Osteocyte (in vitro differentiated cells): Measurements from ENCODE around the gene CACNA2D3. TPM values are rescaled to one million over a fixed set of nuclear protein-coding genes. Genes with fewer than 3 reads are reported as not detected.

Source experiments
- DNase-seq: peaks from one replicate; pipeline ENCODE4 v3.0.0; 2021; ENCODE audit warnings: mixed read lengths; ENCODE audit not compliant: unreplicated experiment; ENCODE audit errors: extremely low spot score
- H3K27ac Mint-ChIP-seq: one replicate; pipeline ENCODE4 v1.8.0; 2021; ENCODE audit warnings: mild to moderate bottlenecking, mixed read lengths; ENCODE audit not compliant: unreplicated experiment
- H3K27me3 Mint-ChIP-seq: one replicate; pipeline ENCODE4 v1.8.0; 2021; ENCODE audit warnings: mixed read lengths; ENCODE audit not compliant: unreplicated experiment
- H3K36me3 Mint-ChIP-seq: one replicate; pipeline ENCODE4 v1.8.0; 2021; ENCODE audit warnings: mixed read lengths; ENCODE audit not compliant: unreplicated experiment
- H3K4me1 Mint-ChIP-seq: one replicate; pipeline ENCODE4 v1.8.0; 2021; ENCODE audit warnings: mixed read lengths; ENCODE audit not compliant: unreplicated experiment
- H3K4me3 Mint-ChIP-seq: one replicate; pipeline ENCODE4 v1.8.0; 2021; ENCODE audit warnings: mild to moderate bottlenecking, moderate library complexity, mixed read lengths; ENCODE audit not compliant: unreplicated experiment
- H3K9me3 Mint-ChIP-seq: one replicate; pipeline ENCODE4 v1.8.0; 2021; ENCODE audit warnings: mixed read lengths; ENCODE audit not compliant: unreplicated experiment
- CTCF ChIP-seq: fragments of 200-600 bp; sonication (generic); IDR thresholded peaks from 2 replicates; pipeline ENCODE4 v1.5.0; 2021; ENCODE audit warnings: antibody characterized with exemption, mild to moderate bottlenecking, moderate library complexity
- total RNA-seq: library from RNA; stranded (reverse); gene quantifications from 2 replicates; pipeline ENCODE4 v1.2.1, GENCODE V29; 2021

CACNA2D3 gene
- total RNA-seq, 1 donor from 2014 or later: 0.46 TPM

- Mint-ChIP-seq H3K36me3 (no peaks in the 10 kb centered on the region), H3K4me3 (no peak overlapping the region), H3K27me3 (no peaks in the 10 kb centered on the region), H3K9me3 (peaks cover 4% of the 10 kb centered on the region), H3K4me1 (no peaks in the 10 kb centered on the region), H3K27ac (no peak overlapping the region)
- no peak for TF ChIP-seq CTCF
- DNase-seq: no peak
Measured at GRCh38 chr3:54408328-54408727, 286.0 kb downstream of the CACNA2D3 start.

GRCh38 chr3:54421943-54422342, 299.6 kb downstream of the CACNA2D3 start:
- no peaks in the 10 kb centered on the region for H3K36me3 Mint-ChIP-seq
- no peak for DNase-seq
- H3K4me3 Mint-ChIP-seq: no peak overlapping the region
- TF ChIP-seq CTCF: no peak
- no peak overlapping the region for H3K27ac Mint-ChIP-seq
- no peaks in the 10 kb centered on the region for H3K4me1 Mint-ChIP-seq
- no peaks in the 10 kb centered on the region for H3K27me3 Mint-ChIP-seq
- no peaks in the 10 kb centered on the region for H3K9me3 Mint-ChIP-seq

DNA sequence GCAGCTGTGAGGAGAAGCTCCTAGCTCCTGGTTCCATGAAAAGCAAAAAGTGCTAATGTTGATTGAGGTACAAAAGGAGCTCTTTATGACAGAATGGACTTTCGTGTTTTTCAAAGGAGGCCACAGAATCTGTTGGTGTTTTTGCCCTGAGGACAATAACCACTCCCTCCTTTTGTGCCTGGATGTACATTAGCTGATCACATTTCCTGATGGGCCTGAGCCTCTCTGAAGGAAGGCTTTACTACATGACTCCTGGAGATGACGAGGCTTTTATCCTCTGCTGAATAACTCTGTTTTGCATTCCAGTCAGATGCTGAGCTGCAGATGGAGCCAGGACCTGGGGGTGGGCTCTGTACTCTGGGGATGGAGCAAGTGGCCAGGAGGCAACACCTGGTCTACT, 301.9 kb downstream of the CACNA2D3 start:
- Mint-ChIP-seq H3K4me3 (no peak overlapping the region), H3K27ac (no peak overlapping the region), H3K27me3 (no peaks in the 10 kb centered on the region), H3K36me3 (no peaks in the 10 kb centered on the region), H3K9me3 (no peaks in the 10 kb centered on the region), H3K4me1 (peaks cover 3% of the 10 kb centered on the region)
- no peak for DNase-seq
- no peak for TF ChIP-seq CTCF

- TF ChIP-seq CTCF: no peak
- Mint-ChIP-seq H3K36me3 (no peaks in the 10 kb centered on the region), H3K9me3 (no peaks in the 10 kb centered on the region), H3K4me1 (peaks cover 3% of the 10 kb centered on the region), H3K27me3 (no peaks in the 10 kb centered on the region), H3K27ac (no peak overlapping the region), H3K4me3 (no peak overlapping the region)
- no peak for DNase-seq
Measured at GRCh38 chr3:54426381-54426780, 304.0 kb downstream of the CACNA2D3 start.

- peaks cover 3% of the 10 kb centered on the region for H3K4me1 Mint-ChIP-seq
- H3K27ac Mint-ChIP-seq: no peak overlapping the region
- DNase-seq: no peak
- H3K9me3 Mint-ChIP-seq: no peaks in the 10 kb centered on the region
- TF ChIP-seq CTCF: no peak
- no peaks in the 10 kb centered on the region for H3K36me3 Mint-ChIP-seq
- H3K4me3 Mint-ChIP-seq: no peak overlapping the region
- H3K27me3 Mint-ChIP-seq: no peaks in the 10 kb centered on the region
Measured at GRCh38 chr3:54427501-54427900, 305.1 kb downstream of the CACNA2D3 start.
